GM12892 (cell line): ENCODE measurements around the gene PGGT1B.

Experiments used
- DNase-seq: peaks from one replicate; pipeline ENCODE4 v3.0.0; 2011; ENCODE audit not compliant: insufficient read length
- FAIRE-seq: peaks from 2 replicates; lab custom pipeline; 2011; peaks lifted over from hg19 to GRCh38; lab: Jason Lieb, UNC
- POLR2A ChIP-seq: IDR thresholded peaks from 2 replicates; pipeline ENCODE4 v1.6.1; 2011; ENCODE audit warnings: low read depth, low read length, control low read depth
- POLR2AphosphoS5 ChIP-seq: IDR thresholded peaks from 2 replicates; pipeline ENCODE4 v1.6.1; 2011; ENCODE audit warnings: low read depth, low read length, control low read depth
- TAF1 ChIP-seq: IDR thresholded peaks from 2 replicates; pipeline ENCODE4 v1.6.1; 2011; ENCODE audit warnings: low read depth, mild to moderate bottlenecking, control low read depth, low read length, borderline replicate concordance

PGGT1B gene

DNA sequence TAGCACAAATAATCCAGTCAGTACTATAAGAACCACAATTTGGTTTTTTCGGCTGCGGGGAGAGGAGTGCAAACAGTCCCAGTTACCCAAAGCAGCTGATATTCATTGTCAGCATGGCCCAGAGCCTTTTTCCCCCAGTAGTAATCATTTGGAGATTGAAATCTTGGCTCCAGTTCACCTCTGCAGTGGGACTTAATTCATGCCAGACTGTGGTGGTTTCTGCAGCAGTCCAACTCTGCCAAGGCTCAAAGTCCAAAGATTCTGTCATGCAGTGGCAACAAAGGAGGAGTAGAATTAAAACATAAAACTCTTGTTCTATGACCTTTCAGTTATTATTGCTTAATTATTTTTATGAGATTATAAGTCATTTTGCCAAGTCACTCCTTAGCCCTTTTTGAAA, 68.0 kb downstream of the PGGT1B start:
- DNase-seq (no peak), FAIRE-seq (no peak)
- TF ChIP-seq POLR2A (no peak), TAF1 (no peak), POLR2AphosphoS5 (no peak)

- FAIRE-seq (no peak), DNase-seq (no peak)
- TF ChIP-seq POLR2A = no peak
- no peak for TF ChIP-seq POLR2AphosphoS5
- TF ChIP-seq TAF1 = no peak
Observed at GRCh38 chr5:115193295-115193694, 69.4 kb downstream of the PGGT1B start.

GRCh38 chr5:115192098-115192497, 70.6 kb downstream of the PGGT1B start:
- FAIRE-seq (no peak), DNase-seq (no peak)
- no peak for TF ChIP-seq TAF1
- no peak for TF ChIP-seq POLR2AphosphoS5

DNA sequence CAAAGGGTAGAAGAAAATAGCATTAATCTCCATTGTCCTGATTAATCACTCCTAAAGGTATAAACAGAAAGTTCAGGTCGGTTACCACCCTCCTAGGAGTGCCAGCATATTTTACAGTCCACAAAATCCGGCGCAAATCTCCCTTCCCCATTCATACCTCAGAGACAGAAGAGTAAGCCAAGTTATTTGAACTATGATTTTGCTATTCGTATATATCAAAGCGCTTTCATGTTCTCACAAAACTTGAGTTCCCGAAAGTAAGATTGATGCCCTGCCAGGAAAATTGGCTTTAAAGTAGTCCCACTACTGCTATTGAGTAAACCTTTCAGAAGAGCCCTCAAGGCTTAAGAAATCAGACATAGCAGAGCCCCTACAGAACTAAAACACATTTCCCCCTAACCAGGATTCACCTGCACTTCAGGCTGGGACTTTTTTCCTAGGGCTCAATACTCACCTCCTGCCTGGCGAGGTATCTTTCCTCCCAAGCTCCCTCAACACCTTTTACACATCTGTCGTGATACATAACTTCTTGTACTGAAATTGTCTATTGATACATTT, 71.1 kb downstream of the PGGT1B start:
- FAIRE-seq (no peak), DNase-seq (no peak)
- TF ChIP-seq POLR2AphosphoS5 (no peak), POLR2A (no peak), TAF1 (no peak)

GRCh38 chr5:115190388-115190787, 72.3 kb downstream of the PGGT1B start:
- TF ChIP-seq POLR2AphosphoS5 = no peak
- TF ChIP-seq POLR2A = no peak
- TF ChIP-seq TAF1 = no peak
- FAIRE-seq = no peak
- DNase-seq = no peak

DNA sequence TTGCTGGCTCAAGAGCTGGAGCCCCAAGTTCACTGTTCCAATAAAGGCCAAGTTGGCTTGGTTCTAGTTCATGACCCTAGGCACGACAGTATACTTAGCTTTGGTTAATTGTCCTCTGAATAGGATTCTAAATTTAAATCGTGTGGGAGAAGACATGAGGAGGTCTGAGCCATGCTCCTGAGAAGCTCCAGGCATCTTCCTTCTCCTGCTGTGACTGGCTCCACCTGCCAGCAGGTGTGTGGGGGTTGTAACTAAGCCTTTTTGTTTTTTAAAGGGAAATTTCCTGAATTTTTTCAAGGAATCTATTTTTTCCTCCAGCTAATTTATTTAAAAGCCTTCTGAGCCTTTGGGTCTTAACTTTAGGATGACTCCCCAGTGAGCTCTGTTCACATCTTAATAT, 72.8 kb downstream of the PGGT1B start:
- DNase-seq = no peak
- no peak for FAIRE-seq
- TF ChIP-seq TAF1 (no peak), POLR2A (no peak), POLR2AphosphoS5 (no peak)

DNA sequence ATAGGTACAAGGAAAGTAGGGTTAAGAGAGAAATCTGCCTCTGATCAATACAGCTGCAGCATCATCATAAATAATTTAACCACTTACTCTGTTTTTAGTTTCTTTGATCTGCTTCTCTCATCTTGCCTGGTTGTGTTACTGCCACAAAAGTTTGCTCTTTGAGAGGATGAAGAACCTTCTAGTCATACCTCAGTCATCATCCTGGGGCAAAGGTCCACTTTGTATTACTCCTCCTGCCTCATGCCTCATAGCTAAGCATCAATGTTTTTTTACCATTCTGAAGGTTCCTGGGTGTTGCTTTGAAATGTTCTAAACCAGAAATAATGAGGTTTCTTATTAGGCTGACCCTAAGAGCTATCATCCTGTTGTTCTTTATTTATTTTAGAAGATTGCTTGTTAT, 75.9 kb downstream of the PGGT1B start:
- FAIRE-seq (no peak), DNase-seq (no peak)
- TF ChIP-seq TAF1 (no peak), POLR2AphosphoS5 (no peak), POLR2A (no peak)

DNA sequence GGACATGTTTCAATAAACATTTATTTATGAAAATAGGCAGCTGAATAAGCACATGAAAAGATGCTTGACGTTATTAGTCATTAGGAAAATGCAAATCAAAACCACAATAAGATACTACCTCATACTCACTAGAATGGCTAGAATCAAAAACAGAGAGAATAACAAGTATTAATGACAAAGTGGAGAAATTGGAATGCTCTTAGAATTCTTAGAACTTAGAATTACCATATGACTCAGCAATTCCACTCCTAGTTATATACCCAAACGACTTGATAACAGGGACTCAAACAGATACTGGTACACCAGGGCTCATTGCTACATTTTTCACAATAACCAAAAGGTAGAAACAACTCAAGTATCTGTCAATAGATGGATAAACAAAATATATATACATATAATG, 77.9 kb downstream of the PGGT1B start:
- no peak for DNase-seq
- no peak for FAIRE-seq
- no peak for TF ChIP-seq POLR2AphosphoS5
- TF ChIP-seq TAF1 = no peak
- no peak for TF ChIP-seq POLR2A

DNA sequence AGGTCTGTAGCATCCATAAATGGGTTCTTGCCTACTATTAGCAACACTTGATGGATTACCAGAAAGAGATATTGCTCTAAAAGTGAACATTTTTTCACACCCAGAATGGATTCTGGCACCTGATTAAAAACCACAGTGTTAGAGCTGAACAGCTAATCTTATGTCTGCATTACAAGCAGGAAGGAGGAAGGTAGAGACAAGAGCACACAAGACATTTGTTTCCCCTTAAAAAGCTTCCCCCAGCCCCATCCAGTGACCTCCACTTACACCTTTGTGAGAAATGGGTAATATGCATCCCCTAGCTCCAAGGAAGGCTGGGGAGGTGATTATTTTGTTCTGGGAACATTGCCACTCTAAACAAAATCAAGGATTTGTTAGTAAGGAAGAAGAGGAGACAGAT, 80.9 kb downstream of the PGGT1B start:
- FAIRE-seq = no peak
- TF ChIP-seq TAF1 (no peak), POLR2AphosphoS5 (no peak), POLR2A (no peak)
- no peak for DNase-seq

GRCh38 chr5:115180165-115180709, 82.4 kb downstream of the PGGT1B start:
- TF ChIP-seq POLR2AphosphoS5 = no peak
- TF ChIP-seq POLR2A = no peak
- no peak for TF ChIP-seq TAF1
- DNase-seq (no peak), FAIRE-seq (no peak)

GRCh38 chr5:115179394-115180164, 83.1 kb downstream of the PGGT1B start:
- DNase-seq (no peak), FAIRE-seq (no peak)
- TF ChIP-seq POLR2AphosphoS5 = no peak

- no peak for DNase-seq
- no peak for FAIRE-seq
- TF ChIP-seq TAF1 (no peak), POLR2AphosphoS5 (no peak), POLR2A (no peak)
Observed at GRCh38 chr5:115179030-115179393, 83.7 kb downstream of the PGGT1B start.
